Measurements from ENCODE around the gene AATK.

GRCh38 chr17:81073967-81074839 is 91.8 kb downstream of the AATK start:
- TF ChIP-seq CTCF (IDR thresholded peaks at IDR 0.05): no peak
- no peak for TF ChIP-seq POLR2A (IDR thresholded peaks at IDR 0.05)
